K562 (cell line): ENCODE data around the gene ORAI3. TPM values are rescaled to one million over a fixed set of nuclear protein-coding genes. Genes with fewer than 3 reads are reported as not detected.

Source experiments
- ATF4 ChIP-seq: fragments of 450-650 bp; formaldehyde crosslinking; IDR thresholded peaks from 2 replicates; pipeline ENCODE4 v1.4.0; 2022; ENCODE audit warnings: mild to moderate bottlenecking, moderate library complexity
- DPF2 ChIP-seq: fragments of 450-650 bp; IDR thresholded peaks from 2 replicates; pipeline ENCODE4 v1.6.1; 2016
- EP300 ChIP-seq: IDR thresholded peaks from 2 replicates; pipeline ENCODE4 v1.6.1; 2012; ENCODE audit warnings: low read length, improper control_type of control experiment
- HIVEP1 ChIP-seq: fragments of 250-450 bp; sonication (Bioruptor Pico); IDR thresholded peaks from 2 replicates; pipeline ENCODE4 v1.4.0; 2020; ENCODE audit warnings: mild to moderate bottlenecking
- KLF13 ChIP-seq: fragments of 450-650 bp; IDR thresholded peaks from 2 replicates; pipeline ENCODE4 v1.6.1; 2016; ENCODE audit warnings: missing genetic modification characterization, low read depth, mild to moderate bottlenecking, missing compliant biosample characterization, moderate library complexity, borderline replicate concordance
- MYNN ChIP-seq, 2 experiments: sonication (generic); formaldehyde crosslinking in 1 of 2; IDR thresholded peaks; 2 replicates each; pipeline versions ENCODE4 v1.5.0 to v1.6.1; 2016 to 2020; ENCODE audit warnings: antibody characterized with exemption in 1 of 2, missing genetic modification reagents in 1 of 2
- NR4A1 ChIP-seq, 2 experiments: fragments of 250-450 bp in 1 of 2; fragments of 450-650 bp in 1 of 2; sonication (Bioruptor Pico) in 1 of 2; IDR thresholded peaks; 2 replicates each; pipeline versions ENCODE4 v1.4.0 to v1.6.1; 2016 to 2020; ENCODE audit warnings: mild to moderate bottlenecking in 2 of 2, missing compliant biosample characterization in 1 of 2, missing genetic modification characterization in 1 of 2, moderate library complexity in 1 of 2
- SRF ChIP-seq, 2 experiments: fragments of 250-450, 450-650 bp in 1 of 2; sonication (Bioruptor Pico) in 1 of 2; sonication (generic) in 1 of 2; formaldehyde crosslinking; IDR thresholded peaks; 2 replicates each; pipeline versions ENCODE4 v1.5.0 to v1.5.1; 2020 to 2022; ENCODE audit warnings: mild to moderate bottlenecking in 1 of 2, missing genetic modification reagents in 1 of 2
- ZFP30 ChIP-seq: fragments of 250-450 bp; sonication (Bioruptor Pico); IDR thresholded peaks from 2 replicates; pipeline ENCODE4 v1.8.0; 2022; ENCODE audit warnings: moderate library complexity, mild to moderate bottlenecking, inconsistent platforms, borderline replicate concordance
- ZNF239 ChIP-seq: fragments of 250-450 bp; sonication (Bioruptor Pico); IDR thresholded peaks from 2 replicates; pipeline ENCODE4 v1.4.0; 2020; ENCODE audit warnings: mild to moderate bottlenecking
- ZNF318 ChIP-seq, 2 experiments: fragments of 450-650 bp; IDR thresholded peaks; 2 replicates each; pipeline ENCODE4 v1.6.1; 2016; ENCODE audit warnings: mild to moderate bottlenecking in 2 of 2, borderline replicate concordance in 1 of 2, low read depth in 1 of 2, moderate library complexity in 1 of 2
- ZNF518B ChIP-seq: fragments of 250-450 bp; sonication (Bioruptor Pico); IDR thresholded peaks from 2 replicates; pipeline ENCODE4 v1.5.0; 2021; ENCODE audit warnings: mild to moderate bottlenecking, moderate library complexity
- ZNF785 ChIP-seq: fragments of 250-450 bp; sonication (Bioruptor Pico); IDR thresholded peaks from 2 replicates; pipeline ENCODE4 v1.4.0; 2020; ENCODE audit warnings: mild to moderate bottlenecking
- polyA plus RNA-seq, 8 experiments: library from polyadenylated mRNA; depleted of rRNA in 4 of 8; stranded (reverse) in 5 of 8; unstranded in 3 of 8; fragments of >200 nt; fragmentation: Nextera tagmentation in 2 of 8; fragmentation: Illumina TruSeq in 1 of 8; extraction: Ambion mirVana in 2 of 8; extraction: Trizol in 1 of 8; gene quantifications; 2 replicates each; pipeline versions ENCODE4 v1.2.1 to v1.2.3, GENCODE V29; 2011 to 2014; ENCODE audit warnings: inconsistent platforms in 1 of 8, missing spikeins in 1 of 8
- total RNA-seq, 7 experiments: library from RNA; depleted of rRNA in 6 of 7; stranded (reverse); fragments of >200 nt in 6 of 7; fragmentation: Illumina TruSeq in 2 of 7; extraction: Trizol in 2 of 7; gene quantifications; 2 replicates each; pipeline versions ENCODE4 v1.2.1 to v1.2.3, GENCODE V29; 2011 to 2021; ENCODE audit warnings: low replicate concordance in 1 of 7

ORAI3 gene
- total and polyA plus RNA-seq, 9 of the 15 experiments (the other 6 are each of a cell fraction or from before 2014, with no cell fraction given) = 4.9 to 23.3 (median 14.1) TPM

- TF ChIP-seq ZNF318 (IDR thresholded peaks at IDR 0.05; ENCODE audit: borderline replicate concordance in 1 of 2, low read depth in 1 of 2) (peak in 1 of 2 experiments; percentile 63; a peak in 2 of 4 replicates), ATF4 (CRISPR knock-in tag) (0 out of 2 replicates have a peak, but pooled peaks have one; percentile 3), ZNF518B (CRISPR knock-in tag) (no peak), SRF (CRISPR knock-in tag; IDR thresholded peaks at IDR 0.05) (peak in 1 of 2 experiments; percentile 82; a peak in 1 of 4 replicates), ZNF239 (CRISPR knock-in tag) (peak; percentile 7; the same call in 1 of the 2 replicates), NR4A1 (CRISPR knock-in tag; IDR thresholded peaks at IDR 0.05) (no peak), NR4A1 (tag; IDR thresholded peaks at IDR 0.05) (peak; percentile 83; the same call in 1 of the 2 replicates), MYNN (IDR thresholded peaks at IDR 0.05) (peak; percentile 56; the same call in 1 of the 2 replicates), MYNN (CRISPR knock-in tag; IDR thresholded peaks at IDR 0.05) (no peak), KLF13 (tag) (no peak; the same call in 1 of the 2 replicates), HIVEP1 (CRISPR knock-in tag) (no peak), ZFP30 (CRISPR knock-in tag) (no peak), EP300 (peak; percentile 90), ZNF785 (CRISPR knock-in tag) (no peak), DPF2 (peak; percentile 87)
These were observed 1.0 kb downstream of the ORAI3 start (continued) for GRCh38 chr16:30949650-30950515.
